GM18951 (cell line): ENCODE measurements around the gene ADARB2.

ENCODE experiments used
- POLR2A ChIP-seq: IDR thresholded peaks from 4 replicates; pipeline ENCODE4 v1.6.1; 2011; ENCODE audit warnings: mild to moderate bottlenecking; ENCODE audit not compliant: insufficient read length, insufficient read depth; ENCODE audit errors: extremely low read depth
- in situ Hi-C: fragments of 300-500 bp; cut with MboI; formaldehyde crosslinking; loops from one replicate; pipeline ENCODE4 v1.12.0; 2022; ENCODE audit warnings: low sequenced_read_pairs, mixed read lengths, inconsistent platforms; ENCODE audit not compliant: unreplicated experiment

The ADARB2 gene

GRCh38 chr10:1687190-1687589 is 50.1 kb downstream of the ADARB2 start:
- in situ Hi-C loops = no loop called here
- TF ChIP-seq POLR2A = no peak

- in situ Hi-C loops = no loop called here
- no peak for TF ChIP-seq POLR2A
Observed at GRCh38 chr10:1686491-1686749, 50.9 kb downstream of the ADARB2 start.

- in situ Hi-C loops = no loop called here
- no peak for TF ChIP-seq POLR2A
Observed at GRCh38 chr10:1685699-1686490, 51.4 kb downstream of the ADARB2 start.

GRCh38 chr10:1684991-1685390 is 52.3 kb downstream of the ADARB2 start:
- no peak for TF ChIP-seq POLR2A
- in situ Hi-C loops = no loop called here

GRCh38 chr10:1683649-1684048 is 53.7 kb downstream of the ADARB2 start:
- TF ChIP-seq POLR2A = no peak
- in situ Hi-C loops = no loop called here

- in situ Hi-C loops = no loop called here
- TF ChIP-seq POLR2A = no peak
Observed at GRCh38 chr10:1679821-1680650, 57.3 kb downstream of the ADARB2 start.

GRCh38 chr10:1678084-1678483 is 59.2 kb downstream of the ADARB2 start:
- TF ChIP-seq POLR2A = no peak
- in situ Hi-C loops = no loop called here

- no peak for TF ChIP-seq POLR2A
- in situ Hi-C loops = no loop called here
Observed at GRCh38 chr10:1677307-1677939, 59.9 kb downstream of the ADARB2 start.

GRCh38 chr10:1674501-1674900 is 62.8 kb downstream of the ADARB2 start:
- in situ Hi-C loops = no loop called here
- TF ChIP-seq POLR2A = no peak

- no peak for TF ChIP-seq POLR2A
- in situ Hi-C loops = no loop called here
Observed at GRCh38 chr10:1673568-1674345, 63.6 kb downstream of the ADARB2 start.

GRCh38 chr10:1672001-1672781 is 65.1 kb downstream of the ADARB2 start:
- TF ChIP-seq POLR2A = no peak
- in situ Hi-C loops = no loop called here

GRCh38 chr10:1671366-1672000 is 65.8 kb downstream of the ADARB2 start:
- in situ Hi-C loops = no loop called here
- TF ChIP-seq POLR2A = no peak
